Epithelial cell of esophagus (primary cell): Measurements from ENCODE around the gene TDRKH.
"Not testable (repeated sequence)": the region's sequence is repeated elsewhere in the genome, so short reads cannot be mapped to it uniquely, and the experiment has no call there.

Source experiments
- DNase-seq: peaks from one replicate; pipeline ENCODE4 v3.0.0; 2010; ENCODE audit warnings: low read depth
- H3K4me3 ChIP-seq: 2 replicates; pipeline ENCODE4 v1.5.1; 2011; ENCODE audit warnings: mild to moderate bottlenecking, low read length, control low read depth
- CTCF ChIP-seq: IDR thresholded peaks from 2 replicates; pipeline ENCODE4 v1.5.1; 2011; ENCODE audit warnings: low read depth, mild to moderate bottlenecking, low read length, control low read depth, inconsistent platforms; ENCODE audit not compliant: insufficient read depth; ENCODE audit errors: missing control alignments

The TDRKH gene

DNA sequence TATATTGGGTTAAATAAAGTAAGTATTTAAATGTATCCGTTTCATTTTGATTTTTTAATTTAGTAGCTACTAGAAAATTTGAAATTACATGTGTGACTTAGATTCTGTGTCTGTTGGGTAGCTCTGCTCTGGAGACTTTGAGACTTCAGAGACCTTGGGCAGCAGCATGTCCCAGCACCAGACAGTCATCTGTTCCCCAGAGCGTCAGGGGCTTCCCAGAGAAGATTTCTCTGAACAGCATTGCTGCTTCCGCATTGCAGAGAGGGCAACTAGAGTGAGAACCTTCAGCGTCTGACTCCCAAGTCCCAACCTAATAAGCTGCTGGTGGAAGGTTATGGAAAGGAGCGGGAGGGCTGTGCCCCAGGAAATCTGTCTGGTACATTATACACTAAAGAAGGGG is 8.3 kb upstream of the TDRKH start:
- DNase-seq, result no peak
- TF ChIP-seq CTCF, result no peak
- no peak overlapping the region for H3K4me3 ChIP-seq

DNA sequence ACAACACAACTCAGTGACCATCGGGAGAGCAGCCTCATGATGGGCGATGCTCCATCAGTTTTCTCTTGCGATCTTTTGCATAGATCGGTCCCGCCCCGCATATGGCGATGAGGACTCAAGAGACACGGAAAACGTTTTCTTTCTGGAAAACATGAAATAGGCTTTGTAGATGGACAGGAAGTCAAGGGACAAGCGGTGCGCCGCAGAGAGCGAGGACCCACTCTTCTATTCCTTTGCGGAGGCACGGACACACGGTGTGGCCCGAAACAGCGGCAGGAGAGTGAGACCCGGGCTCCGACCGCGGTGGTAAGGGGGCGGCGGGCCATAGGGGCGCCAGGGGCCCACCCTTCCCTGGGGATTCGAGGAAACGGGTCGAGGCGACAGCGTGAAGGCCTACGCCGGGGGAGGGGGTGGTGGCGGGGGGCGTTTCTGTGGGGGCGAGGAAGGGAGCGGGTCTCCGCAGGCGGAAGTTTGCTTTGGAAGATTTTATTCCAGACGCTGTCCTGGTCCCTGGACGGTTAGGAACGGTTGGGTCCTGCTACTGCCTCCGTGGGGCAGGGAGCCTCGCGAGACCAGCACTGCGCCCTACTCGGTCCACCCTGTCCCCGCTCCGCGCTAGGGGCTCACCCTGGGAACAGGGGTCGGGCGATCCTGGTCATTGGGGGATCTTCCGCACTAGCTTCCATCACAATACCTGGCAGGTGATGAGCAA is 796 bp upstream of the TDRKH start:
- peak; percentile 33 for DNase-seq
- H3K4me3 ChIP-seq, result peak overlapping the region; percentile 92
- no peak for TF ChIP-seq CTCF

- no peak overlapping the region for H3K4me3 ChIP-seq
- DNase-seq, result no peak
- TF ChIP-seq CTCF, result no peak
Observed at GRCh38 chr1:151787689-151788088, 2.6 kb downstream of the TDRKH start.

GRCh38 chr1:151783796-151784195 is 6.5 kb downstream of the TDRKH start:
- no peak for DNase-seq
- no peak overlapping the region for H3K4me3 ChIP-seq
- no peak for TF ChIP-seq CTCF

- TF ChIP-seq CTCF, result no peak
- DNase-seq, result peak; percentile 67
- H3K4me3 ChIP-seq, result no peak overlapping the region
Observed at GRCh38 chr1:151782741-151783140, 7.6 kb downstream of the TDRKH start.

GRCh38 chr1:151782026-151782425 is 8.3 kb downstream of the TDRKH start:
- DNase-seq, H3K4me3 ChIP-seq: not testable (repeated sequence)

- not testable (repeated sequence) for DNase-seq, H3K4me3 ChIP-seq
Observed at GRCh38 chr1:151780736-151781135, 9.6 kb downstream of the TDRKH start.

GRCh38 chr1:151779852-151780251 is 10.4 kb downstream of the TDRKH start:
- TF ChIP-seq CTCF, result no peak
- no peak for DNase-seq
- no peak overlapping the region for H3K4me3 ChIP-seq
